ENCODE data around the gene DNER.

DNER gene

DNA sequence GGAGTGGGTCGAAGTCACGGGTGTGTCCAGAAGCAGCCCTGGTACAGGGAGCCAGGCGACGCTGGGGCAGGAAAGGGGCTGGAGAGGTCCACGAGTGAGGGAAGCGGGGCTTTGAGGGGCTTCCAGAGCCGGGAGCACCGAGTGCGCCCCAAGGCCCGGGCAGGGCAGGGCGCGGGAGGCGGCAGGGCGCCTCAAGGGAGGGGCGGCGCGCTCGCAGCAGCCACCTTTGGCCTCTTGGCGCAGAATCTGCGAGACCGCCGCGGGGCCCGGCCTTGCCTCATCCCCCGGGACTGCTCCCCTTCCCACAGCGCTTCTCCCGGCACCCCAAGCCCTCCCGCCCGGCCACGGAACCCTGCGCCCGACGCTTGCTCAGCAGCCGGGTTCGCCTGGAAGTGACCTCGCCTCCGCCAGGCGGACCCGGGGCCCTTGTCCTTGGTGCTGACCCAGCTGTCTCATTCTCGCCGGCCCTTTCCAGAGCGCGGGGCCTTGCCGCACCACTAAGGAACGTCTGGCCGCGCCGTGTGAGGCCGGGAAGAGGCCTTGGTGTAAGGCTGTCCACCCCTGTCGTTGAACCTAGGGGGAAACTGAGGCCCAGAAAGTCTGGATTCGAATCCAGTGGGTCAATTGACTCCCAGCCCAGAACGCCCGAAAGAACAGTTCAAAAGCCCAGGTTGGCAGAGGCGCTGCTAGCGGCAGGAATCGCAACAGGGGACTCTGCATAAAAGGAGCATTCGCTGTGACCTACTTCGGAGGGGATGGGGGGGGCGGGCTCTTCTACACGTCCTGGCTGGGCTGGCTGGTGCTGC is 584 bp upstream of the DNER start:
- DNase-seq (ENCODE audit: low read depth), result peak; percentile 13

DNA sequence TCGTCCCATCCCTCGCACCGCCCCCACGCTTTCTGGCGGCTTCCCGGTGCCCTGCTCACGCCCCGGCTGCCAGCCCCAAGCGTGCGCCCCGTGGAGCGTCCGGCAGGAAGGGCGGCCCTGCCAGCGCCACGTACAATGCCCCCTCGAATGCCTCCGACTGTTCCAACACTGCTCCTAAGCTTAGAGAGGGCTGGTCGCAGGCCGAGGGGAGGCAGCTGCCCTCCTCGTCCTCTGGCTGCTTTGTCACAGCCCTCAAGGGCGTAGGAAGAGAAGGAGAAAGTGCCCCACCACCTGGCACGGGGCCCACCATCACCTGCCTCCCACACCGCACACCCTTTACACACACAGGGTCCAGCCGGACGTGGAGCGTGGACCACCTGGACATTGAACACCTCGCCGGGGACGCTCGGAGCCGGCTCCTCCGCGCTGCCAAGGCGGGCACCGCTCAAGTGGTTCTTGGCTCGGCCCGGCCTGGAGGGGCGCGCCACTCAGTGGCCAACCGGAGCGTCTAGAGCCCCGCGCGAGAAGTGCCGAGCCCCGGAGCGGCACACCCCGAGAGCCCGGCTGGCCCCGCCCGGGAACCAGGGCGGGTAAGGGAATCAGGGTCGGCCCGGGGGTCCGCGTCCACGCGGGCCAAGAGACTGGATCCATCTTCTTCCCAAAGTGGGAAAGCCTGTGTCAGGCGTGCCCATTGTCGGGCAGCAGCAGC is 830 bp downstream of the DNER start:
- TF ChIP-seq CTCF (IDR thresholded peaks at IDR 0.05; ENCODE audit: control insufficient read depth, extremely low read depth, insufficient read depth), result no peak
- H3K4me3 ChIP-seq (ENCODE audit: low read depth, low read length), result no peak overlapping the region
- DNase-seq (ENCODE audit: low read depth), result no peak

More for the DNA sequence above, 584 bp upstream of the DNER start:
- peak overlapping the region; percentile 34 for H3K4me3 ChIP-seq (ENCODE audit: low read depth, low read length)
- no peak for TF ChIP-seq CTCF (IDR thresholded peaks at IDR 0.05; ENCODE audit: control insufficient read depth, extremely low read depth, insufficient read depth)

- no peak overlapping the region for H3K4me3 ChIP-seq (ENCODE audit: low read depth, low read length)
- no peak for TF ChIP-seq CTCF (IDR thresholded peaks at IDR 0.05; ENCODE audit: control insufficient read depth, extremely low read depth, insufficient read depth)
- DNase-seq (ENCODE audit: low read depth), result no peak
These were observed 2.2 kb downstream of the DNER start for GRCh38 chr2:229712136-229712535.

DNA sequence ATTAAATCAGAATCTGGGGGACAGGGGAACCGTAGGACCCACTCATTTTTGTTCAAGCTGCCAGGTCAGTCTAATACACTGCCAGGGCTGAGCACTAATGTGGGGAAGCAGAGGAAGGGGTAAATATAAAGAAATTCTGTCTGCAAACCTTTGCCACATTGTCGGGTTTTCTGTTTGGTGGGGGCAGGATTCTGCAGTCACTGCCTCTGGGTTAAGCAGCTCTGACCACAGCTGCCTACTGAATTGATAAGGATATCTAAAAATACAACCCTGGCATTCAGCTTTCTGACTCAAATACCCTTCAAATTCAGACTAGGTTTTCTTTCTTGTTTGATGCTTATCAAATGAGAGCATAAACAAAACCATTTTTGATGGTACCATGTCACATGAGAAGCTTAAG is 6.0 kb downstream of the DNER start:
- no peak overlapping the region for H3K4me3 ChIP-seq (ENCODE audit: low read depth, low read length)
- TF ChIP-seq CTCF (IDR thresholded peaks at IDR 0.05; ENCODE audit: control insufficient read depth, extremely low read depth, insufficient read depth), result no peak
- no peak for DNase-seq (ENCODE audit: low read depth)

GRCh38 chr2:229703909-229704630 is 10.3 kb downstream of the DNER start:
- no peak for DNase-seq (ENCODE audit: low read depth)
- TF ChIP-seq CTCF (IDR thresholded peaks at IDR 0.05; ENCODE audit: control insufficient read depth, extremely low read depth, insufficient read depth), result no peak
- H3K4me3 ChIP-seq (ENCODE audit: low read depth, low read length), result no peak overlapping the region

DNA sequence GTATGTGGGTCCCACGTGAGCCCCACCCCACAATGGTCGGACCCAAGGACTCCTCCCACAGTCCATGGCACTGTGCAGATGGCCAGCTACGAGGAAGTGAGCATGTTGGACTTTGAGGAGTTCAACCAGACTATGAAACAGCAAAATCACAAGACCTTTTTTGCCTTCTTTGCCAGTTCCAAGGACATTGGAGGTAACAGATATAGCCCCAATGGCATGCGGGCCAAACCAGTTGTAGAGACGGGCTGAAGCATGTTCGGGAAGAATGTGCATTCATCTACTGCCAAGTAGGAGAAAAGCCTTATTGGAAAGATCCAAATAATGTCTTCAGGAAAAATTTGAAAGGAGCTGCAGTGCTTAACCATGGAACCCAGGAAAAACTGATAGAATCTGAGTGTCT is 12.6 kb downstream of the DNER start:
- DNase-seq (ENCODE audit: low read depth), result no peak
- no peak for TF ChIP-seq CTCF (IDR thresholded peaks at IDR 0.05; ENCODE audit: control insufficient read depth, extremely low read depth, insufficient read depth)
- no peak overlapping the region for H3K4me3 ChIP-seq (ENCODE audit: low read depth, low read length)

All from LNCaP clone FGC (cell line).